Stimulated activated CD8-positive, alpha-beta memory T cell treated with anti-CD3 and anti-CD28 coated beads, Interleukin-15, amount 100 ng/mL, for 1 hour (primary cell): Measurements from ENCODE around the gene GMDS.
"Not testable (repeated sequence)": the region's sequence is repeated elsewhere in the genome, so short reads cannot be mapped to it uniquely, and the experiment has no call there.

ENCODE experiments used
- DNase-seq: peaks from one replicate; pipeline ENCODE4 v3.0.0-alpha.2; 2020; ENCODE audit warnings: low read depth

The GMDS gene

GRCh38 chr6:1858196-1858595 is 387.2 kb downstream of the GMDS start:
- no peak for DNase-seq

GRCh38 chr6:1856381-1856780 is 389.0 kb downstream of the GMDS start:
- no peak for DNase-seq

- DNase-seq: no peak
These were observed 389.5 kb downstream of the GMDS start for GRCh38 chr6:1855890-1856289.

- DNase-seq: no peak
These were observed 391.1 kb downstream of the GMDS start for GRCh38 chr6:1854296-1854695.

GRCh38 chr6:1853761-1854160 is 391.6 kb downstream of the GMDS start:
- DNase-seq: no peak

DNA sequence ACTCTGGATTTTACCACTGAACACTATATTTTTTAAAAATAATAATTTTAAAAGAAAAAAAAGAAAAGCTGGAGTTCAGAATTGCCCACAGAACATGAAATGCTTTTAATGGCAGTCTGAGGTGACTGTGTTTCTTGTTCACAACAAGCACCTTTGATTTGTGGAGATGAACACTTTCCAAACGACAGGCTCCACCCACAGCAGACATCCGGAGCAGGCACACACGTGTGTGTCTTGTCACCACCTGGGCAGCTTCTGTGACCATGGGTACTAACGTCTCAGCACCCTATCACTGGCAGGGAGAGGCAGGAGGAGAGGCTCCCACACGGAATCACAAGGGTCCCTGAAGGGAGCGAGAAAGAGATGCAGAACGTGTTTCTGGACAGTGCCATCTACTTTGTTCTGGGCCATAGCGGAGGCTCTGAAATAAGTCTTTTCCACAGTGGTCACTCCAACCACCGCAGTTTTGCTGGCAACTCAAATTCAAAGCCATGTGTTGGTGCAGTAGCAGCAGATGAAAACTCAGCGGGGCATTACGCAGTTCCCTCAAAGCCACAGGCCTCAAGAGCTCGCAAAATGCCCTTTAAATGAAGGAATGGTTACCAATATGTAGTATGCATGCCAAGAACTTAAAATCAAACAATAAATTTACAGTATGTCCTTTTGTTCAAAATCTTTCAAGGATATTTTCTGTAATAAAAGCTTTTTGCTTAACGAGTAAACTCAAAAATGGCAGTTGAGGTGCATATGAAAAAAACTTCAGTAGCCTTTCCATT is 393.5 kb downstream of the GMDS start:
- DNase-seq: no peak

- DNase-seq: no peak
These were observed 394.6 kb downstream of the GMDS start for GRCh38 chr6:1850840-1851157.

- DNase-seq: no peak
These were observed 395.1 kb downstream of the GMDS start for GRCh38 chr6:1850121-1850839.

DNA sequence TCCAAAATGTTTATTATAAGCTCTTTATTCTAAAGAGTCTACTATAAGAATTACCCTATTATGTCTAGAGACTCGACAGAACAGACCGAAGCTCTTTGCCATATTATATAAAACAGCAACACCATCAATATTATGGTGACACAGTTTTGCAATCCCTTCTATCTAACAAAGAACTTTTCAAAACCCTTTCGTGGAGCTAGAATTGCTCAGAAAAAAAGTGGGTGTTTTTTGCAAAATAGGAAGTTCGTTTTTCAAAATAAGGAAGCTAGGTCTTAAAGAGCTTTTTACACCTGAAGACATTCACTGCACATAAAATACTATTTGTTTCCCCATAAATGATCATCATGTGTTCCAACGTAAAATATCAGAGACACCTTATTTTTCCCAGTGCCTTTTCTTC is 395.7 kb downstream of the GMDS start:
- no peak for DNase-seq

DNA sequence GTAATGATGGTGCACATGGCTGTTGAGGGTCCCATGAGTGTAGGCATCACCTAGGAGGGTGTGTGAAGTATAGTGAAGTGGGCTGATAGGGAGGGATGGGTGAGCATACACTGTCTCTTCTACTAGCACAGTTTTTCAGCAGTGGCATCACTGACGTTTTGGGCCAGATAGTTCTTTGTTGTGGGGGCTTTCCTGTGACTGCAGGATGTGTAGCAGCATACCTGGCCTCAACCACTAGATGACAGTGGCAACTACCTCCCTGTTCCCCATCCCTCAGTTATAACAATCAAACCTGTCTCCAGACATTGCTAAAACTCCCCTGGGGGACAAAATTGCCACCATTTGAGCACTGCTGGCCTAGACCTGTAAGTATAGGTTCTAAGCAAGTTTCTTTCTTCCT is 396.7 kb downstream of the GMDS start:
- DNase-seq: no peak

GRCh38 chr6:1846611-1847010 is 398.8 kb downstream of the GMDS start:
- no peak for DNase-seq

DNA sequence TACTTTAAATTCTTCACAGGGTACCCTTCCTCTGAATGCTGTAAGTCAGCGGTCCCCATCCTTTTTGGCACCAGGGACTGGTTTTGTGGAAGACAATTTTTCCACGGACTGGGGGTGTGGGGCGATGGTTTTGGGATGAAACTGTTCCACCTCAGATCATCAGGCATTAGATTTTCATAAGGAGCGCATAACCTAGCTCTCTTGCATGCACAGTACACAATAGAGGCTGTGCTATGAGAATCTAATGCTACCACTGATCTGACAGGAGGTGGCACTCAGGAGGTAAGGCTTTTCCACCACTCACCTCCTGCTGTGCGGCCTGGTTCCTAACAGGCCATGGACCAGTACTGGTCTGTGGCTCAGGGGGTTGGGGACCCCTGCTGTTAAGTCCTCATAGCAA is 399.9 kb downstream of the GMDS start:
- DNase-seq: not testable (repeated sequence)

DNA sequence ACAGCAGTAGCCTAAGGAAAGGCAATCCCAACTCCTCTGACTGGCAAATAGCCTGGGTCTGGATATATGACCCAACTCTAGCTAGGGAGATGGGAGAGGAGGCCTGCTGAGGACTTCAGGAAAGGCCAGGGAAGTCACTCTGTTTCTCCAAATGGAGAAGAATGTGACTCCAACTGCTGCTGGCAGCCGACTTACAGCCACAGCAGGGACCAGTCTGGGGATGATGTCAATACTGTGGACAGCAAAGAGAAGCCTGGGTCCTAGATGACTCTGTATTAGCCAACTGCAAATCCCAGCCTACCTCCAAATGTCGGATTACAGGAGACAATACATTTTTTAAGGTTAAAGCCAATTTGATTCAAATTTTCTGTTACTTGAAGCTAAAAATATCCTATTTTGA is 403.1 kb downstream of the GMDS start:
- no peak for DNase-seq

GRCh38 chr6:1841136-1841535 is 404.3 kb downstream of the GMDS start:
- DNase-seq: no peak

DNA sequence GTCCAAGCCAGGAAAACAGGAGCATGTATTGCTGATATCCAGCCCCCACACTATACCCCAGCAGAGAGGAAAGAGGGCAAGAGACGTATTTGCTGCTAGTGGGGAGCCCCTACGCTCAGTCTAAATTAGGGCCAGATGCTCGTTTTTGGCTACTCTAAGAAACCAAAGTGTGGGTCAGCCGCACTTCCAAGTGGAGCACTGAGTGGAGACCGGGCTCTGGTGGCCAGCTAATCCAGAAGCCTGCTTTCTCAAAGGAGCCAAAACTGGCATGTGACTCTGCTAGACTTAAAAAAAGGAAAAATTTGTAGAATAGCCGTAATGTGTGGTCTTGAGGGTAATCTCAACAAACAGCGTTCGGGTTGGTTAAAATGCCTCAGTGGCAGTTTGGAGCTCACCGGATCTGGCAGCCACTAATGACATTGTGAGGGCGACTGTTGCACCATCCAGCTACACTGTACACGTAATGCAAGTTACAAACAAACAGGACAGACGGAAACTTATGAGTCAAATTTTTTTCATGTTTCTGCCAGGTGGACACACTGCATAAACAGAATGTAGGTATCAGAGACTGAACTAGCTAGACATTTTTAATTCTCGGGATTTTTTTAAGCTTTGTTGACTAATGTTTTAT is 404.8 kb downstream of the GMDS start:
- DNase-seq: no peak

DNA sequence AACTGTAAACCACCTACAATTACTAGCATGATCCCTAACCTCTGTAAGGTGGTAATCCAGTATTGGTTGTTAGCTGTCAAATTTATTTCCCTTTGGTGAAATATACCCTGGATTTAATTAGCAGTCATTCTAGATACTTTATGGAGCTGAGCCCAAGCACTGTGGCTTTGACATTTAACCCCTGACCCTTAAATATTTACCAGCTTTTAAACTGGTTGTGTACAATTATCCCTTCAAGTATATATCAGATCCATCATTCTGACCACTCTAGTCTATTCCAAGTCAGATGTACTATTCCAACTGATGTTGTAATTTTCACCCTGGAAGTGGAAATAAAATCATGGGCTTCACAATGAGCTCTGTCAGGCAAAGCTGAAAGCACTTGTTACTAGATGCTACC is 406.0 kb downstream of the GMDS start:
- DNase-seq: no peak

- DNase-seq: no peak
These were observed 406.7 kb downstream of the GMDS start for GRCh38 chr6:1838604-1839213.

DNA sequence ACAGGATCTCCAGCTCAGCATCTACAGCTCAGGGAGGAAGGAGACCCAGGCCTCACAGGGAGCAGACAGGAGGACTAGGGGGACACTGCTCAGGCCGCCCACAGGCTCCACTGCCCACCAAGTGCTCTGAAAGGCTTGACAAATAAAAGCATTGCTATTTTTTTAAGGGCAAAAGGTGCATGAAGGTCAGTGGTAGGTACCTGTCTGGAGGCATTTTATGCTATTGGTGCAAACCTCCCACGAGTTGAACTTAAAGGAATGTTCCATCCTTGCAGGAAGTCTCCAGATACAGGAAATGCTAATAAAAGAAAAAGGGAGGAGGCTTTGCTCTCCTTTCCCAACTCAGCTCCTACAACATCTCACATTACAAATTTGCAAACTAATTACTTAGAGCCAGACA is 407.6 kb downstream of the GMDS start:
- no peak for DNase-seq

GRCh38 chr6:1836690-1837089 is 408.7 kb downstream of the GMDS start:
- no peak for DNase-seq

- no peak for DNase-seq
These were observed 410.5 kb downstream of the GMDS start for GRCh38 chr6:1834646-1835516.

DNA sequence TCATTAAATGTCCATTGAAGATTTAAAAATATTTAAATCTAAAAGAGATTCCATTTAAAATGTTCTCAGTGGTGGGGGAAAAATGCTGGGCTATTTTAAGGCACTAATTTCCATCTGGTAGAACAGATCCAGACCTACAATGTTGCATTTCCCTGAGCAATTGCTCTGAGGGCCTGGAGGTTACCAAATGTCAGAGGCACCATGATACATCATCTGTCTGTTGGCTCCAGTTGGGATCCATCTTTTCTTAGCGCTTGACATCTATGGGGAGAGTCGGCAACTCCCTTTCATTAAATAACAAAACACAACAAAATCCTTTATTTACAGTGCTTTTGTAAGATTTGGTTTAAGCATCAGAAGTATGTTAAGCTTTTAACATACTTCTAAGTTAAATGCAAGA is 411.2 kb downstream of the GMDS start:
- DNase-seq: no peak
